HG03457 (cell line): ENCODE results near the gene UNC13C.

ENCODE experiments used
- ATAC-seq: cut with Tn5 transposase; IDR thresholded peaks from one replicate; pipeline ENCODE4 v1.9.1; 2021; ENCODE audit warnings: moderate number of reproducible peaks; ENCODE audit not compliant: unreplicated experiment

UNC13C gene

DNA sequence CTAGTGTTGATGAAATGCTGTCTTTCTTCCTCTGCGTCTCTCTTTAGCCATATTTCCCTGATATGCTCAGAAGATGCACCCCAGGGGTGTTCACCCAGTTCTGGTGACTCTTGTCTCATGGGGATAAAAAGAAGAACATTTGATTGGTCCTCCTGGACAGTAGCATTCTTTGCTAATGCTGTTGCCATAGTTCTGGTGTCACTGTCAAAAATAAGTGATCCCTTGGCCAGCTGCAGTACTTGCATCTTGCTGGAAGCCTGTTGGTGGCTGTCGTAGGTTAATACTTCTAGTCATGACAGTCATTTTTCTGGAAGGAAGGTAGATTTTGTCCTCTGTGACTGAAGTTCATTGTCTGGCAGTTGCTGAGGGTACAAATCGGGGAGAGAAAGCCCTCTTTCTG, 124.5 kb downstream of the UNC13C start:
- no peak for ATAC-seq

GRCh38 chr15:54109014-54109413, 130.8 kb downstream of the UNC13C start:
- ATAC-seq: no peak

DNA sequence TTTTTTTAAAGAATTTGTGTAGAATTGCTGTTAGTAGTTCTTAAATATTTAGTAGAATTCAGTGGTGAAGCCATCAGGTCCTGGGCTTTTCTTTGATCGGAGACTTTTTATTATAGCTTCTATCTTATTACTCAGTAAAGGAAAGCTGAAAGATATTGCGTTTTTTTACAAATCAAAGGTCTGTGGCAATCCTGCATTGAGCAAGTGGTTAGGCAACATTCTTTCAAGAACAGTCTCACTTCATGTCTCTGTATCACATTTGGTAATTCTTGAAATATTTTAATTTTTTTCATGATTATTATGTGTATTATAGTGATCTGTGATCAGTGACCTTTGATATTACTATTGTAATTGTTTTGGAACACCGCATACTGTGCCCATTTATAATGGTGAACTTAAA, 140.8 kb downstream of the UNC13C start:
- no peak for ATAC-seq

GRCh38 chr15:54120949-54121463, 142.8 kb downstream of the UNC13C start:
- no peak for ATAC-seq

- no peak for ATAC-seq
Observed at GRCh38 chr15:54127574-54127973, 149.3 kb downstream of the UNC13C start.

DNA sequence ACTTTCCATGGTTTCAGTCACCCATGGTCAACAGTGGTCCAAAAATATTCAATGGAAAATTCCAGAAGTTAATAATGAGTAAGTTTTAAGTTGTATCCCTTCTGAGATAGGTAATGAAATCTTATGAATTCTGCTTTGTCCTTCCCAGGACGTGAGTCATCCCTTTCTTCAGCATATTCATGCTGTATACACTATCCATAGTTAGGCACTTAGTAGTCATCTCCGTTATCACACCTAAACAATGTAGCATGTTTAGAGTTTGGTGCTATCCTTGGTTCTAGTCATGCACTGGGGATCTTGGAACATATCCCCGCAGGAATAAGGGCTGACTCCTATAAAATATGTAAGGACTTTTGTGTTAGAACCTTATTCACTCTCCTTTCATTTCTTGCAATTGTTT, 153.2 kb downstream of the UNC13C start:
- no peak for ATAC-seq

- ATAC-seq: no peak
Observed at GRCh38 chr15:54149115-54149531, 170.9 kb downstream of the UNC13C start.

GRCh38 chr15:54150255-54150654, 172.0 kb downstream of the UNC13C start:
- ATAC-seq: no peak

DNA sequence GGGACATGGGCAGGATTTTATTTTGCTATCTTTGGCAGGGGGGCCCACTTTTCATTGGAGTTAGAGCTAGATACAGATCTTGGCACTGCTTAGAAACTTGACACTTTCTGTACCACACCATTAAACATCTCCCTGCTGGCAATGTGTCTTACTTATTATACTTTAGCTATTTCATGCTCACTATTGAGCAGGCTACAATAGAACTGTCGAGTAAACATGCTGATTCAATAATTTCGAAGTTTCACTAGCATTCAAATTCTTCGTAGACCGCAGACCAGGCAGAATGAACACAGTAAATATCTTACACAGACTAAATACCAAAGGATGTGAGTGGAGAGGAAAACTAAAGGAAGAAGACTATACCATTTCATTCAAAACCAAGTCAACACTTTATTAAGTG, 180.8 kb downstream of the UNC13C start:
- no peak for ATAC-seq

DNA sequence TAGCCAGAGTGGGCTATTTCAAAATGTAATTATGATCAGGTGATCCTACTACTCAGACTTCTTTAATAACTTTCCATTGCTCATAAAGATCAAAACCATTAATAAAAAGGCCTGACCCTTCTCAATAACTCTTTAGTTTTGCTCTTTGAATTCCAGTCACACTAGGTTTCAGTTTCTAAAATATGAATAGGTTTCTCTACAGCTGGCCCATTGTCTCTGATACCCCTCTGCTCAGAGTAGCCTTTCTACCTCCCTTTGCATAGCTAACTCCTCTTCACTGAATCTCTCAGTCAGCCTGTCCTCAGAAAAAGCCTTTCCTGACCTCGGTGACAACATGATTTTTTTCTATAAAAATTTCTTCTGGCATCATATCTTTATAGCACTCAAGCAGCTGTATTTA, 209.1 kb downstream of the UNC13C start:
- ATAC-seq: no peak

DNA sequence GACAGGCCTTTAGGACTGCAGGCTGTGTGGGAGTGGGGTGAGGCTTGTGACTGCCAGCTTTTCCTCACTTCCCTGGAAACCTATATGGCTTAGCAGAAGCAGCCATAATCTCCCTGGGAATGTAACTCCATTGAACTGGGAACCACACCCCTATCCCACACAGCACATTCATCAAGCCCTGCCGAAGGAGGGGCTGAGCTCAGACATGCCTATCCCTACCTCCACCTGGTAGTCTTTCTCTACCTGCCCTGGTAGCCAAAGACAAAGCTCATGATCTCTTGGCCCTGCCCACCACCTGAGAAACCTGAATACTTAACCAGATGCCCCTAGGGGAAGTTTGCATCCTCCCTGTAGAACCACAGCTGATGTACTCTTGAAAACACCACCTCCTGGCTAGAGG, 219.8 kb downstream of the UNC13C start:
- no peak for ATAC-seq

DNA sequence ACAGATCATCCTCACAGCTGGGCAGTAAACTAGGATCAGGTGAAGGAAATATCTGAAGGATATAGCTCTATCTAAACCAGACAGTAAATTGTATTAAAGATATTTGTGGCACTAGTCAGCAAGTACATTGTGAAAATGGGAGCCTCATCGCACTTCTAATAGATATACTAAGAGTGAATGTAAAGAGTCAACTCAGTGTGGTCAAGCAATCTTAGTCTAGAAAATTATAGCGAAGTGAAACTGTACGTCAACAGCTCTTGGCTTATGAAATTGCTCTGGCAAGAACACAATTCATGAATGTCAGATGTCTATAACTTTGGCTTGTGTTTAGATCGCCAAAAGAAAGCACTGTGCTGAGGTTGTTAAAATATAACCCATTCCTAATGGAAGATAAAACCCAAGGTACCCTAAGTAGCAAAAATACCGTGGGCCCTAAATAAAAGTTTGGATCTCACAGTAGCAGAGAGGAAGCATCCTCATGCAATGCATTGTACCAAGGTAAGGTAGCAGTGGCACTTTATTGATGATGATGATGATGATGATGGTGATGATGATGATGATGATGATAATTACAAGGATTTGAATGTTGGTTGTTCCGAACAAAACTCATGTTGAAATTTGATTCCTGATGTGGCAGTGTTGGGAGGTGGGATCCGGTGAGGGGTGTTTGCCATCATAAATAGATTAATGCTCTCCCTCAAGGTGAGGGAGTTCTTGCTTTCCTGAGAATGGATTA, 228.5 kb downstream of the UNC13C start:
- ATAC-seq: no peak

GRCh38 chr15:54208786-54209185, 230.5 kb downstream of the UNC13C start:
- no peak for ATAC-seq

DNA sequence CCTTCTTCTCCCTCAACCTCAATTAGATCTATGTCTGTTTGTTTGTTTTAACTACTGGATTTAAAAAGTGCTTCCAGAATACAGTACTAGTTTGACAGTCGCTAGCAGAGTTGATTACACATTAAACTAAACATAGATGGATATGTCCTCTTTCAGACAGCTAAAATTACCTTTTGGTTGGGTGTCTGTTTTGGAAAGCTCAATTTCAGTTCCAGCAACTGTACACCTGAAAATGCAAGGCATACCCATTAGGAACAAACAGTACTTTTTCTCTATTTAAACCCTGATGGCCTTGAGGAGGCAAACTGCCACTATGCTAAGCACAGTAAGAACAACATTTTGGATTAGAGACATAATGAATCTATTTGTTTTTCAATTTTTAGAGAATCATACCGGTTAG, 234.4 kb downstream of the UNC13C start:
- ATAC-seq: no peak

DNA sequence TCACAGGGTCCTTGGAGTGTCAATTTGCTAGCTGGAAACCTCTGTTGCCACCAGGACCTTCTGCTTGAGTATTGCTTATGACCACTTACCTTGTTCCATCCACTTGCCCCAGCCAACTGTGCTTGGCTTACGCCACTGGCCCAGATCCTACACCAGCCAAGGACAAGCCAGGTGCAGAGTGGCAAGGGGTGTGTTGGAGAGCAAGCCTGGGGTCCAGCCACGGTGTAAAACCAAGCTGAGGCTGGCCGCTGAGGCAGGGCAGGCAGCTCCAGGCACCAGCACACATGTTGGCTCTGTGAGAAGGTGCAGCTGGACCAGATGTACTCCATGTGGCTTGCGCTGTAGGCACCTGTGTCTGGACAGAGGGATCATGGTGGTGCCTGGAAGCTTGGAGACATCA, 248.2 kb downstream of the UNC13C start:
- no peak for ATAC-seq

DNA sequence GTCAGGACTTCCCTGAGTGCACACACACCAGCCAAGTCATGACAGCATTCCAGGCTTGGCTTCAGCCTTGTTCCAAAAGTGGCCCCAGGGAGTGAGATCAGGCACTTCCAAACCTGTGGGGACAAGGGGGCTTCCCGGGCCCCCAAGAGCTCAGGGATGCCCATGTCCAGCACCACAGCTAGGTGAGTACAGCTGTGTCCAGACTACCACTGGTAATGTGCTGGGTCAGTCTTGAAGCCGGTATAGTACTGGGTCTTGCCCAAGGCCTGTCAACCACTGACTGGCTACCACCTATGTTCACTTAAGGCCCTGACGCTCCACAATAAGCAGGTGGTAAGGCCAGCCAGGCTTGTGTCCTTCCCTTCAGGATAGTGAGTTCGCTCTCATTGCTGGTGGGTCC, 249.3 kb downstream of the UNC13C start:
- no peak for ATAC-seq

DNA sequence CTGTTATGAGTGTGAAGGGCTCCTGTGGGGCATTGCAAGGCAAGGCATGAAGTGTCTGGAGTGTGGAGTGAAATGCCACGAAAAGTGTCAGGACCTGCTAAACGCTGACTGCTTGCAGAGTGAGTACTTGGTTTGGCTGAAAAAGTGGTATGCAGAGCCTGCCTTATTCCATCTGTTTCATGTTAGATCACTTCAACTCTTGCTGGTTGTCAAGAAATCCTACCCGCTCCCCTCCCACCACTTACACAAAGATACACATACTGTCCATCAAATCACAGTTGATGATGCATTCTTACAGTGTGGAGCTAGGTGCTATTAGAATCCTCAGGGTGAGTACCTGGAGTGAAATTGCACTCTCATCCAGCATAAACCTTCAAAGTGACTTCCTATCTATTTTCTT, 272.1 kb downstream of the UNC13C start:
- ATAC-seq: no peak

GRCh38 chr15:54256190-54256589, 277.9 kb downstream of the UNC13C start:
- ATAC-seq: no peak

DNA sequence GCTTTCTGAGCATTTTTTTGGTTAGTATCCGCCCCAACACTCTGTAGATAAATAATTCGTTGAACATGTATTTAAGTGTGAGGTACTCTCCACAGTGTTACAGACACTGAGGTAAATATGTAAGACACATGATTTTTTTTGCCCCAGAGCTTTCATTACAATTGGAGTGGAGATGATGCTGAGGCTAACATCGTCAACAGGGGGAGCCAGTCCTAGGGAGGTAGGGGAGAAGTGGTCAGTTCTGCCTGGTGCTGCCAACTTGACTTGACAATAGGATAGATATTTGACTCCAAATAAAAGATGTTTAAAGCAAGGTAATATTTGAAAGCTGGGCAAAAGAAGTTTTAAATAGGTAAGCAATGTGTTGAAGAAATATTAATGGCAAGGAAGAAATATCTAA, 295.7 kb downstream of the UNC13C start:
- ATAC-seq: no peak

DNA sequence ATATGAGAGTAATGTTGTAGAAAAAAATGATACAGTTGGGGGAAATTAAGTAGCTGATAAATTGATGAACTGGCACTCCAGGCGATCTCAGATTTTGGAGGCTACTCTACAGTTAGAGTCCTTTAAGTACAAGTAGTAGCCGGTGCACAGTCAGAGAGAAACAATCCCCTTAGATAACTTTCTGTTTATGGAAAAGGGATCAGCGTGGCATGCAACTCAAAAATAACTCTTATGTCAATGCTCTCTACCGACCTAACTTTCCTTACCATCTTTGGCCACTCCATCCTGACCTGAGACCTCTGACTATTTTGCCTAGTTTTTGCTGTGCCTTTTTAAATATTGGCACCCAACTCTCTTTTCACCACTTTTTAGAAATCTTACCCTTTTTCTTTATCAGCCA, 299.6 kb downstream of the UNC13C start:
- no peak for ATAC-seq

DNA sequence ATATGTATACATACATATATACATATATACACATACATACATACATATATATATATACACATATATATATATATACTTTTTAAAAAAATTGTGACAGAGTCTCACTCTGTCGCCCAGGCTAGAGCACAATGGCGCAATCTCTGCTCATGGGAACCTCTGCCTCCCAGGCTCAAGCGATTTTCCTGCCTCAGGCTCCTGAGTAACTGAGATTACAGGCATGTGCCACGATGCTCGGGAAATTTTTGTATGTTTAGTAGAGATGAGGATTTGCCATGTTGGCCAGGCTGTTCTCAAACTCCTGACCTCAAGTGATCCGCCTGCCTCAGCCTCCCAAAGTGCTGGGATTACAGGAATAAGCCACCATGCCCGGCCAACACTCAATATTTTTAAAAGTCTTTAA, 302.5 kb downstream of the UNC13C start:
- no peak for ATAC-seq

DNA sequence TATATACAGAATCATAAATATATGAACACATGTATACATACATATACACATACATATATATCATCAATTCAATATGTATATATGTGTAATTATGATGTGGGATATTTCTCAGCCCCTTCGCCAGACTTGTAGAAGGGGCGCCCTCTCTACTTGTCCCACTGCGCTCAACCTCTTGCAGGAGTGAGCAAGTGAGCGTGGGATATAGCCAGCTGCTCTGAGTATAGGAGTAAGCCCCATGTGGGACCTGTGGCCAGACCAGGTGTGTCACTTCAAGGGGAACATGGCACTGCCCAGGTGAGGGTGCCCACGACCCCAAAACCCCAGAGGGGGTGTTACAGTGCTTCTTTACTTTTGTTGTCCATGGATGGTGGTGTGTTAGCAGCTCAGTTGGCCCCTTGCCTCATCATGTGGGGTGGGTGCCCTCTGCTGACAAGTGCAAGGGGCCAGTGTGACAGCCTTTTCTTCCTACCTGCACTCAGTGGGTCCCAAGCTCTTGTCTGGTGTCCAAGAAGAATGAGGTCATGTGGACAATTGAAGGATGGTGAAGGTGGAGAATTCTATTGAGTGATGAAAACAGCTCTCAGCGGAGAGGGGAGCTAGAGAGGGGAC, 304.1 kb downstream of the UNC13C start:
- ATAC-seq: no peak

GRCh38 chr15:54288049-54288448, 309.8 kb downstream of the UNC13C start:
- ATAC-seq: no peak
